SK-N-SH (cell line): ENCODE data around the gene SHROOM1.

Experiments
- CTCF ChIP-seq: fragments of 200-600 bp; sonication (generic); IDR thresholded peaks from 2 replicates; pipeline ENCODE4 v1.6.1; 2017; ENCODE audit warnings: antibody characterized with exemption, mild to moderate bottlenecking, moderate library complexity
- EZH2phosphoT487 ChIP-seq: fragments of 200-600 bp; sonication (generic); IDR thresholded peaks from 2 replicates; pipeline ENCODE4 v1.6.1; 2017; ENCODE audit warnings: low read depth, mixed run types, mild to moderate bottlenecking, antibody characterized with exemption, moderate library complexity, borderline replicate concordance
- FOXM1 ChIP-seq: IDR thresholded peaks from 2 replicates; pipeline ENCODE4 v1.4.0; 2012; ENCODE audit warnings: low read depth, mild to moderate bottlenecking
- GATA2 ChIP-seq: sonication (generic); formaldehyde crosslinking; IDR thresholded peaks from 2 replicates; pipeline ENCODE4 v1.5.0; 2020; ENCODE audit warnings: mild to moderate bottlenecking, missing genetic modification reagents
- IRF3 ChIP-seq: fragments of 150-350 bp; IDR thresholded peaks from 2 replicates; pipeline ENCODE4 v1.6.1; 2016; ENCODE audit warnings: mild to moderate bottlenecking, low read depth, low read length
- POLR2AphosphoS5 ChIP-seq: IDR thresholded peaks from 2 replicates; pipeline ENCODE4 v1.6.1; 2012; ENCODE audit warnings: low read depth, low read length
- RAD21 ChIP-seq: IDR thresholded peaks from 2 replicates; pipeline ENCODE4 v1.6.1; 2012; ENCODE audit warnings: mild to moderate bottlenecking, low read length
- TAF1 ChIP-seq: IDR thresholded peaks from 2 replicates; pipeline ENCODE4 v1.6.1; 2012; ENCODE audit warnings: low read depth, mild to moderate bottlenecking, low read length, moderate library complexity, borderline replicate concordance
- YY1 ChIP-seq: IDR thresholded peaks from 2 replicates; pipeline ENCODE4 v1.4.0; 2012; ENCODE audit warnings: low read depth, mild to moderate bottlenecking
- TF ChIP-seq, protein P1 (sequence below): IDR thresholded peaks from 2 replicates; pipeline ENCODE4 v1.4.0; 2012; ENCODE audit warnings: low read depth

GRCh38 chr5:132821791-132822190 is 8.7 kb downstream of the SHROOM1 start:
- TF ChIP-seq CTCF = no peak
- no peak for TF ChIP-seq TAF1
- no peak for TF ChIP-seq IRF3
- no peak for TF ChIP-seq YY1
- no peak for TF ChIP-seq POLR2AphosphoS5
- no peak for TF ChIP-seq GATA2 (CRISPR knock-in tag)
- TF ChIP-seq, protein P1, sequence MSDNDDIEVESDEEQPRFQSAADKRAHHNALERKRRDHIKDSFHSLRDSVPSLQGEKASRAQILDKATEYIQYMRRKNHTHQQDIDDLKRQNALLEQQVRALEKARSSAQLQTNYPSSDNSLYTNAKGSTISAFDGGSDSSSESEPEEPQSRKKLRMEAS = no peak
- TF ChIP-seq EZH2phosphoT487 = no peak
- TF ChIP-seq FOXM1 = no peak
- no peak for TF ChIP-seq RAD21
